GM18858 (cell line): ENCODE measurements around the gene GOPC.
"Not testable (repeated sequence)": the region's sequence is repeated elsewhere in the genome, so short reads cannot be mapped to it uniquely, and the experiment has no call there.

Experiments
- ATAC-seq: cut with Tn5 transposase; IDR thresholded peaks from one replicate; pipeline ENCODE4 v1.9.1; 2021; ENCODE audit not compliant: unreplicated experiment

Gene GOPC

DNA sequence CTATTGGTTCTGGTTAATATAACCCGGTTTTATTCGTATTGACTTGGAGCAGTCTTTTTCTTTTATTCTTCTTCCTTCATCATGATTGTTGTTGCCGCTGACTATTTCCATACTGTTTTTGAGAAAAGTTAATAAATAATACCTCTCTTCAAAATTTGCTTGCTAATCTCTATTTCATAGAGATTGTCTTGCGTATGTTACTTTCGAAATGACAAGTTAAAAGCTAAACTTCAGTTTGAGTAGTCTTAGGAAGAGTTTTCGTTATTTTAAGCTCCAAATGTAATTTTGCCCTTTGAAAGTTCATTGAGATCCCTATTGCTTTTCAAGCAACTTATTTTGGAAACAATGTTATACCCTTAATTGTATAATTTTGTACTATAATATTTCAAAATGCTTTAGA, 83.4 kb downstream of the GOPC start:
- no peak for ATAC-seq

DNA sequence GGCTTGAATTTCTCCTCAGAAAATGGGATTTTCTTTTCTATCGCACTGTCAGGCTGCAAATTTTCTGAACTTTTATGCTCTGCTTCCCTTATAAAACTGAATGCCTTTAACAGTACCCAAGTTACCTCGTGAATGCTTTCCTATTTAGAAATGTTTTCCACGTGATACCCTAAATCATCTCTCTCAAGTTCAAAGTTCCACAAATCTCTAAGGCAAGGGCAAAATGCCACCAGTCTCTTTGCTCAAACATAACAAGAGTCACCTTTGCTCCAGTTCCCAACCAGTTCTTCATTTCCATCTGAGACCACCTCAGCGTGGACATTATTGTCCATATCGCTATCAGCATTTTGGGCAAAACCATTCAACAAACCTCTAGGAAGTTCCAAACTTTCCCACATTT, 84.3 kb downstream of the GOPC start:
- ATAC-seq: not testable (repeated sequence)

DNA sequence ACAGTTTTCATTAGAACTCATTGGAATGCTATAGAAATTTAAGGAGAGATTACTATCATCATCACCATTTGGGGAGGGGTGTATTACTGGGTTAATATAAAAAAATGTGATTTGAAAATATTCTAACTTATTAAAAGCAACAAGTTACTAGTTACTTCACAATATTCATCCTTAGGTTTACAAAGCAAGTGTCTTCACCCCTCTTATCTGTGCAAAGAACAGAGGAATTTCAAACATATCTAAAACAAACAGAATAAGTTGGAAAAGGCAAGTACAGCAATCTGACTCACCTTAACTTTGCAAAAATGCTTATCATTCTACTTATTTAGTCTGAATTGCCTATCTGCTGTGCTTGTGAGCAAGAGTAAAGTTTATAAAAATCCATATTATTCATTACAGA, 87.0 kb downstream of the GOPC start:
- no peak for ATAC-seq

DNA sequence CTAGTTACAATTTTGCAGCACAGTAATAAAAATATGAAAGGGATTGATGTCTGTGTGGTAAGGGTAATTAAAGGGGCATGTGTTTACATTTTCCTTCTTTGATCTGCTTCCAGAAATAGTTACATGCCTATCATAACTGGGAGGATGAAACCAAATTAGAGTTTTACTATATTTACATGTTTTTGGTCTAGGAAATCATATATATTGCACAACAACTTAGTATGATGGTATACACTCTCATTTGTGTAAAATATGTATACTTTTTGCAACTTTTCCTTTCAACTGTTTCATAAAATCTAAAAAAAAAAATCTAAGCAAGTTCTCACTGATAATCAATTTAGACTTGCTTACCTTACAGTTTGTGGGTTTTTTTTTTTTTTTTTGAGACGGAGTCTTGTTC, 87.7 kb downstream of the GOPC start:
- no peak for ATAC-seq

DNA sequence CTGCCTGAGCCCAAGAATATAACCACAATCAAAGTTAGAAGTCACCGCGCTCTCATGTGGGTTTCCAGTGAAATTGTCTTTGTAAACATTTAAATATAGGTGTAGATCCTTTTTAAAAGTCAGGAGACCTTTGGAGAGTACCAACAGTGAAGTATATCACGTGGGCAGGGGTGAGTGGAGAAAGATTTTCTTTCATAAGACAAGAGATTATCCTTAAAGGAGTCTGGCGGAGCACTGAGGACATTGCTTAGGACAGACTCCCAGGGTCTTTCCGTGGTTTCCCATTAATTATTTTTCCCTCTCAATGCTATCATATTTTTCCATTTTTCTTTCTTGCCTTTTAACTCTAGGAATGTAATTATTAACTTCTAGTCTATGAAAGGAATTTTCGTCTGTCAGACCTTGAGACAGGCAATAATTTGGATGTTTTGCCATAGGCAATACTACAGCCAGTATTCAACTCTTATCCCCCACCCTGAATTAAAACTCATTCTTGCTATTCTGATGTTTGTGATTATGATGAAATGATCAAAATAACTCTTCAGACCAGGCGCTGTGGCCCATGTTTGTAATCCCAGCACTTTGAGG, 88.4 kb downstream of the GOPC start:
- ATAC-seq: no peak

DNA sequence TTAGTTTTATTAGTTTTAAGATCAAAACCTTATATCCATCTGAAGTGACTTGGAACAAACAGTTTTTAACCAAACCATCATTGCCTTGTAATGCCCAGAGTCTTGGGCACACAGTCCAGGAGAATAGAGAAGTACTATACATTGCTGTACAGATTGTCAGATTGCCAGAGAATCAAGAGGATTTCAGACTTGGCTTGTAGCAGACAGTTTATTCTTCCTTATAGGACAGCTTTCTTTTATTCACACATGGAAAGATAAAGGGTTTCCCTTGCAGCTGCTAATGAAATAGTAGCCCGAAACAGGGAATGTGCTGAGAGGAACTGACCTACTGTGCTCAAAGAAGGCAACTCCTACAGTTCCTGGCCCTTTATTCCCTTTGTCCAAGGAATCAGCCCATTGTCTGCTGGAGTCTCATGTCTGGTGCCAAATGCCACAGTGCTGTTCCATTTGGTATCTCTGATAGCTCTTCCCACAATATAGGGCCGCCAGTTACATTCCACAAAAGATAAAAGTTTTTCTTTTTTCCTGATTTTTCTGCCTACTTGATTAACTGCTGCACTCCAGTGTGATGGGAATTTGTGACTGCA, 89.2 kb downstream of the GOPC start:
- no peak for ATAC-seq

DNA sequence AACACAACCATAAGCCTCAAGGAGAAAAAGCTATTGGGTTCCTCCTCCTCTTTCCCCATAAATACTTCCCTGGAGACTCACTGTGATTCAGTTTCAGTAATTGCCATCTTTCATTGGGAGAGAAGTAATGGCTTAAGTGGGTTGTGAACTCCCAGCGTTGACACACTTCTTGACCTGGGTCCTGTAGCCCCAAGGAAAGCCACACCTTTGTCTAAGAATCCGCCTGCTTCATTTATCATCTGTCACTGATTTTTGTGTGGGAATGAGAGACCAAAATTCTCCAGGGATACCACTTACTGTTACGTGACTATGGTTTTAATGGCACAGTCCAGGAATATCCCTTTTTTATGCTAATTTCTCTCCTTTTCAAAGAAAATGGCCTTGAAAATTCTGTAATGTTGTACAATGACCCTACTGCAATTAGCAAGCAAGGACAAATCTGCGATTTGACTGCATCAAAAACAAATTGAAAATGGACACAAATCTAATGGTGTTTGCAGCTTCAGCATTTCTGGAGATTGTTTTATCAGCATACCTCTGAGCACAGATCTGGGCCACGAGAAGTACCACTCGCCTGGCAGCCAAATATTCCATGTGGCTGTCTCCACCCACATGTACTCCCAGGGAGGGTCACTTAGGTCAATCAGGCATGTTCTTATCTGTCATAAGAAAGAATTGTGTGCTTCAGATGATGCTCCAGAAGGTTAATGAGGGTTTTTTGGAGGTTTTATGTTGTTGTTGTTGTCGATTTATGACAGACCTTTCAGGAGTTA, 90.1 kb downstream of the GOPC start:
- ATAC-seq: no peak
